ENCODE measurements around the gene SPINT1. TPM values are rescaled to one million over a fixed set of nuclear protein-coding genes. Genes with fewer than 3 reads are reported as not detected.

SPINT1 gene
- total RNA-seq, 1 donor from 2014 or later: 306 TPM

GRCh38 chr15:40875991-40876730, 32.3 kb downstream of the SPINT1 start:
- no peaks in the 10 kb centered on the region for H3K36me3 ChIP-seq (ENCODE audit: control insufficient read depth, insufficient read depth, low read length)
- DNase-seq (ENCODE audit: low read depth): no peak

GRCh38 chr15:40877694-40878093, 33.8 kb downstream of the SPINT1 start:
- TF ChIP-seq, protein P1, sequence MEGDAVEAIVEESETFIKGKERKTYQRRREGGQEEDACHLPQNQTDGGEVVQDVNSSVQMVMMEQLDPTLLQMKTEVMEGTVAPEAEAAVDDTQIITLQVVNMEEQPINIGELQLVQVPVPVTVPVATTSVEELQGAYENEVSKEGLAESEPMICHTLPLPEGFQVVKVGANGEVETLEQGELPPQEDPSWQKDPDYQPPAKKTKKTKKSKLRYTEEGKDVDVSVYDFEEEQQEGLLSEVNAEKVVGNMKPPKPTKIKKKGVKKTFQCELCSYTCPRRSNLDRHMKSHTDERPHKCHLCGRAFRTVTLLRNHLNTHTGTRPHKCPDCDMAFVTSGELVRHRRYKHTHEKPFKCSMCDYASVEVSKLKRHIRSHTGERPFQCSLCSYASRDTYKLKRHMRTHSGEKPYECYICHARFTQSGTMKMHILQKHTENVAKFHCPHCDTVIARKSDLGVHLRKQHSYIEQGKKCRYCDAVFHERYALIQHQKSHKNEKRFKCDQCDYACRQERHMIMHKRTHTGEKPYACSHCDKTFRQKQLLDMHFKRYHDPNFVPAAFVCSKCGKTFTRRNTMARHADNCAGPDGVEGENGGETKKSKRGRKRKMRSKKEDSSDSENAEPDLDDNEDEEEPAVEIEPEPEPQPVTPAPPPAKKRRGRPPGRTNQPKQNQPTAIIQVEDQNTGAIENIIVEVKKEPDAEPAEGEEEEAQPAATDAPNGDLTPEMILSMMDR (IDR thresholded peaks at IDR 0.05; ENCODE audit: insufficient read depth, low read length, poor library complexity, severe bottlenecking): no peak
- no peak for DNase-seq (ENCODE audit: low read depth)
- Histone ChIP-seq H3K36me3 (ENCODE audit: control insufficient read depth, insufficient read depth, low read length) (no peaks in the 10 kb centered on the region), H3K4me3 (ENCODE audit: low read depth, low read length) (no peak overlapping the region), H3K27me3 (ENCODE audit: control insufficient read depth, insufficient read depth, low read length) (no peaks in the 10 kb centered on the region)

More at GRCh38 chr15:40875991-40876730, 32.3 kb downstream of the SPINT1 start:
- H3K4me3 ChIP-seq (ENCODE audit: low read depth, low read length): no peak overlapping the region
- TF ChIP-seq, protein P1 (IDR thresholded peaks at IDR 0.05; ENCODE audit: insufficient read depth, low read length, poor library complexity, severe bottlenecking): no peak
- no peaks in the 10 kb centered on the region for H3K27me3 ChIP-seq (ENCODE audit: control insufficient read depth, insufficient read depth, low read length)

DNA sequence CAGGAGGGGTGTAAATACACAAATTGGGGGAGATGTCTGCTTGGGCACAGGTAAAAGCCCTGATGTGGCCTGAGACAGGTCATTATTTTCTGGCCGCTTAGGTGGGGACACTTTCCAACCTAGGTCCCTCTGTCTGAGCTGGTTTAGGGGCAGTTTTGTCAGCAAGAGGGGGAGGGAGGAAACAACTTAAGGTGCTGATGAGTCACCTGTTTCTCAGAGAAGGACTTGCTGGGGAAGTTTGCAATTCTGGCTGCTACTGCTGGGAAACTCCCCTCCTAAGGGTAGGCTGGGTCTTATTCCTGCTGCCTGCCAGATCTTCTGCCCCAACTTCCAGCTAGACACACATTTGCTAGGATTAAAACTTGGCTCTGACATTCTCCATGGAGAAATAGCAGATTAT, 34.9 kb downstream of the SPINT1 start:
- peak; percentile 81 for DNase-seq (ENCODE audit: low read depth)
- TF ChIP-seq, protein P1 (IDR thresholded peaks at IDR 0.05; ENCODE audit: insufficient read depth, low read length, poor library complexity, severe bottlenecking): no peak
- no peaks in the 10 kb centered on the region for H3K27me3 ChIP-seq (ENCODE audit: control insufficient read depth, insufficient read depth, low read length)
- H3K36me3 ChIP-seq (ENCODE audit: control insufficient read depth, insufficient read depth, low read length): no peaks in the 10 kb centered on the region
- H3K4me3 ChIP-seq (ENCODE audit: low read depth, low read length): no peak overlapping the region

- H3K27me3 ChIP-seq (ENCODE audit: control insufficient read depth, insufficient read depth, low read length): no peaks in the 10 kb centered on the region
- H3K36me3 ChIP-seq (ENCODE audit: control insufficient read depth, insufficient read depth, low read length): no peaks in the 10 kb centered on the region
- H3K4me3 ChIP-seq (ENCODE audit: low read depth, low read length): no peak overlapping the region
- TF ChIP-seq, protein P1 (IDR thresholded peaks at IDR 0.05; ENCODE audit: insufficient read depth, low read length, poor library complexity, severe bottlenecking): no peak
- no peak for DNase-seq (ENCODE audit: low read depth)
These were observed 35.8 kb downstream of the SPINT1 start for GRCh38 chr15:40879609-40880008.

DNA sequence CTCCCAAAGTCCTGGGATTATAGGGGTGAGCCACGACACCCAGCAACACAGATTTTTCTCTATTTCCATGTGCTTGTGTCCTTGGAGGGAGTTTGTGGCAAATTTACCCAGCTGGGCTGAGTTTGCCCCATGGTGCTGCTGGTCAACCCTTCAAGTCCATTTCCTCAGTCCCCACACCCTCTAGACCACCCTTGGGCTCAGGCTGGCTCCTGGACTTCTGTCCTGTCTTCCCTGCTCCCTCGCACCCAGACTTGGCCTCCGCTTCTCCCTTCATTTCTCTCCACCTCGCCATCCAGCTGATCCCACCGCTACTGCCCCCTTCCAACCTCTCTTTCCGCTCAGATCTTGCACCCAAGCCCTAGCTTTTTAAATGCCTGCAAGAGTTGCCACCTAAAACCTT, 37.5 kb downstream of the SPINT1 start:
- Histone ChIP-seq H3K36me3 (ENCODE audit: control insufficient read depth, insufficient read depth, low read length) (no peaks in the 10 kb centered on the region), H3K27me3 (ENCODE audit: control insufficient read depth, insufficient read depth, low read length) (no peaks in the 10 kb centered on the region), H3K4me3 (ENCODE audit: low read depth, low read length) (no peak overlapping the region)
- TF ChIP-seq, protein P1 (IDR thresholded peaks at IDR 0.05; ENCODE audit: insufficient read depth, low read length, poor library complexity, severe bottlenecking): no peak
- no peak for DNase-seq (ENCODE audit: low read depth)

GRCh38 chr15:40886586-40886985, 42.7 kb downstream of the SPINT1 start:
- Histone ChIP-seq H3K4me3 (ENCODE audit: low read depth, low read length) (no peak overlapping the region), H3K27me3 (ENCODE audit: control insufficient read depth, insufficient read depth, low read length) (no peaks in the 10 kb centered on the region), H3K36me3 (ENCODE audit: control insufficient read depth, insufficient read depth, low read length) (no peaks in the 10 kb centered on the region)
- TF ChIP-seq, protein P1 (IDR thresholded peaks at IDR 0.05; ENCODE audit: insufficient read depth, low read length, poor library complexity, severe bottlenecking): no peak
- no peak for DNase-seq (ENCODE audit: low read depth)

Measured in kidney epithelial cell (primary cell).